ENCODE data around the gene FAM174B. TPM values are rescaled to one million over a fixed set of nuclear protein-coding genes. Genes with fewer than 3 reads are reported as not detected.
"Not testable (repeated sequence)": the region's sequence is repeated elsewhere in the genome, so short reads cannot be mapped to it uniquely, and the experiment has no call there.

The FAM174B gene
- total RNA-seq, 1 experiment from 2014 or later = 0.48 TPM

DNA sequence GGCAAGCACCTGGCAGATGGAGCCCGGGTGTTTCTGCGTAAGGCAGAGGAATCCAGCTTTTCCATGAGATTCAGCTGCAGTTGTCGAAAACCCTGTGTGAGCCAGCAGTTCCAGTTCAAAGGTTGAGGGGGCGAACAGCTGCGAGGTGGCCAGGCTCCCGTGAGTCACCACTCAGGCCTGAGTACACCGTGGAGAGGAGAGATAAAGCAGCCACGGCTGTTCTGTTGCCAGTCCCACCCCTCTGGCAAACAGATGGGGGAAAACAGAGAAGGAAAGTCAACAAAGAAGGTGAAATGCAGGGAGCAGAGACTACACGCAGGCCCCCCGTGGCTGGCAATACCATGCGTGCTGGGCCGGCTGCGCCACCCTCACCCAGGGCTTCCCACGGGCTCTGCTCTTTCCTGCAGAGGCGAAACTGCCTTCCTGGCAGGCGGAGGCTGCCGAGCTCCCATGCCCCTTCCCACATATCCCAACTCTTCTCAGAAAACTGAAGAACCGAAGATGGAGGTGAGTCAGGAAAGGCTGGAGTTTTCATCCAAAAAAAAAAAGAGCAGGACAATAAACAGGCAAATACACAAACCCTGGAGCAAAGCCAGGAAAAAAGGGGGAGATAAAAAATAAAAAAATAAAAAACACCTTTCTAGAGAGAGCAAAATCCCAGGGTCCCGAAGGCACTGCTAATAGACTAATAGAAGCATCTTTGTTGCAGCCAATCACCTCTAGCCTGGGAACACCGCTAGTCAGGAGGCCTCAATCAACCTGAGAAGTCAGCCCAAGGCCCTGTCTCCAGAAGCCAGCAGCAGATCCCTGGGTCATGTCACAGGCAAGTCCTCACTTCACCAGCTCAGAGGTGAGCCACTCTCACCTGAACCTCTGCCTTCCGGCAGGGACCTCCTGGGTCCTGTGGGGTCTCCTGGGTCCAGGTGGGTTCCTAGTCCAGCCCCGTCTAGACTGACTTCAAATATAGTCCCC, 37.7 kb downstream of the FAM174B start:
- peak; percentile 49 for DNase-seq (ENCODE audit: low read depth)

DNA sequence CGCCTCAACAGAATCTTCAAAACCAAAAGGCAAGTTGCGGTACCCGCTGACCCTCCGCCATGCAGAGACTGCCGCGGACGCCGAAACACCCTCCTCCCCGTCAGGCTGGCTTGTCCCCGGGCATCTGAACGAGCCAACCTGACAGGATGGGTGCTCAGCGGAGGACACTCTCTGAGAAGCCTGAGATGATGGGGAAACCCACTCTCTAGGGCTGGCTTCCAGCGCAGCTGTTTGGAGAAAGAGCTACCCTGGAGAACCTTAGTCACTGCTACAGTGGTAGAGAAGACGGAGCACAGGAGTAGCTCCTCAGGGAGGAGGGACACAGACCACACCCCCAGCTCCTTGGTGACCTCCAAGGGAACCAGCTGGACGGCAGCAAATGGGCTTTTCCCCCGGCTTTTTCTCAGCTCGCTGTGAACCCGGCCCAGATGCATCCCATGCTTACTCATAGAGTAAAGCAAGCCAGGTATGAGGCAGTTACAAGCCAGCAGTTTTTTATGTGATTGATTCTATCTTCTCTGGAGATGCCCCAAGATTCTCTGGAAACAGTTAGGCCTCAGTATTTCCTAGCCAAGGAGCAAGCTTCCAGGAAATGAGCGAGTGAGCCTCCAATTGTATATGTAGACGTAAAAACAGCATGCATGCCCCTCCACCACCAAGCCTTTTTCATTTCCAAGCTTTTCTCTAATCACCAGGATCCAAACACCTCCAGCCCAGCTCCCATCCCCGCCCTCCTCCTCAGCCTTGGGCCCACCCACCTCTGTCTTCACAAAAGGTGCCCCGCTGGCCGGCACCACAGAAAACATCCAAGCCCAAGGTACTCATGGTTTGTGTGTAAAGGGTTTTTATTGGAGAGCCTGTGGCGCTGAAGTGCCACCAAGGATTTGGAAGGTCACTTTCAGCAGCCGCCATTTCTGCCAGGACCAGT, 38.7 kb downstream of the FAM174B start:
- no peak for DNase-seq (ENCODE audit: low read depth)

DNA sequence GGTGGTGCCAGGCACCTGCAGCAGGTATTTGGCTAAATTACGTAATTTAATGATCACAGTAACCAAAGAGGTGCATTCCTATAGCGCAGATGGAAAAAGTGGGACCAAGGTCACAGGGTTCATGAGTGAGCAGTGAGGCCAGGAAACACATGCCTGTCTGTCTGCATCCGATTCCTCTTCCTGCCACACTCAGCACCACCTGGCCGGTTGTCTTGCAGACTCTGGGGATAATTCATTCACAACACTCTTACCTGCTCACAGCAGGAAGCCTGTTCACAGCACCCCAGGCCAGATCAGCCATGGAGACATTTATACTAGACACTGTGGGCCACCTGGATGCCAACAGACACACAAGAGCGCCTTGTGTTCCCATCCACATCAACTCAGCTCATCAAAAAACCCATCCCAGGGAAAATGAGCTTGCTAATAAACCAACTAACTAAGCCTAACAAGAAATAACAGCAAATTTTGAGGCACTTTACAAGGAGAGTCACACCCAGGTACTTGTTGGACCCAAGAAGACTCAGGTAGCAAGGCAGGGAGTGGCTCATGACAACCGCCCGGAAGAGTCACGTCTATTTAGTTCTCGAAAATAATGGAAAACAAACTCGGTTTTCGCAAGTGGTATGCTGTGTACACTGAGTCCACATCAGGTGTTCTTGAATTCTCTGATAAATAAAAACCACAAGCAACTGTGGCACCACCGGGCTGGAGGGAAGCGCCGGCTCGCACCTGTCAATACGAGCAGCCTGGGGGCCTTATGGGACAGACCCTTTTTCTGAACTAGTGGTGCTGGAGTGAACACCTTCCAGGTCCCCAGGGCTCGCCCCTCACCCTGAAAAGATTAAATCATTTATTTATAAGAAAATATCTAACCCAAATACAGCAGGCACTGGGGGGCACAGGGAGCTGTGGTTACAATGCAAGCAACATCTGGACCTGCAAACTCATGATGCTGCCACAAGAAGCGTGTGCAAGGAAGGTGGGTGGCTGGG, 40.5 kb downstream of the FAM174B start:
- no peak for DNase-seq (ENCODE audit: low read depth)

DNA sequence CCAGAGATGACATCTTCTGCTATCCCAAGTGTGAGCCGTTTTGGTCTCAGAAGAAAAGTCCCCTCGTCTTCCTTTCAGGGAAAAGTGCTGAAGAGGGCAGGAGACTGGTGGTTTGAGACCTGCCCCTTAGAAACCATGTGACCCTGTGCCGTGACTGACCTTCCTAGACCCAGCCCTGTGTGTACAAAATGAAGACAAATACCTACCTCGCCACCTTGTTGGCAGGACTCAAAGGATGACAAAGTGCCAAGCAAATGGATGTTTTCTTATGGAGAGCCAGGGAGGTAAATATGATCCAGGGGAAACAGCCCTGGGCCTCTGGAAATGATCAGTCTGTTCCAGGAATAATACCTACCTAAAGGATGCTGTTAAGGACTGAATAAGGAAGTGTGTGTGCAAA, 41.3 kb downstream of the FAM174B start:
- DNase-seq (ENCODE audit: low read depth) = no peak

DNA sequence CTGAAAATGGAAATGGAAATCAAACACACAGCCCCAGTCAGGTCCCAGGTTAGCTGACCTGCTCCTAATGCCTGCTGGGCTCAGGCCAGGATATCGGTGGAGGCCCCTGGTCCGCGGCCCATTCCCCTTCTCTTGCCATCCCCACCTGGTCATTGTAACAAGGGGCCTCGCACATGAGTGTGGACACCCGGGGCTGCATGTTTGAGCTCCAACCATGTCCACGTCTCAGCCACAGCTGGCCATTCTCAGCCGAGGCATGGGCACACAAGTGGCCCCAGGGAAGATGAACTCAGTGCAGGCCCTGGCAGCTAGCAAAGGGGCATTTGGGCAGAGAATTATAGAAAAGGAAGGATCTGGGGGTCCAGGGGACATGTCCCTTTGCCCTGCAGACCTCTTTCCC, 41.7 kb downstream of the FAM174B start:
- no peak for DNase-seq (ENCODE audit: low read depth)

DNA sequence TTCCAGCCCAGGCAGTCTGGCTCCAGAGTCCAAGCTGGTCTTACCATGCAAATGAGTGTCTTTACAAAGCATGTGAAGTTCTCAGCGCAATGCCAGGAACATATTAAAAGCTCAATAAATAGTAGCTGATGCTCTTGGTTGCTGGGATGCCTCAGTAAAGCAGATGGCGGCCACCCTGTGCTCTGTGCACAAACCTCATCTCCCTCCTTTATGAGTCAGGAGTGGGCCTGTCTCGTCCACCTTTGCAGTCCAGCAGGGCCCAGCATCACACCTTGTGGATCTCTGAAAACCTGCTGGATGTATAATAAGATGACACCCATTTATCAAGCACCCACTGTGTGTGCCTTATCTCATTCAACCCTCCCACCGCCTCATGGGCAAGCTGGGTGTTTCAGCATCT, 42.7 kb downstream of the FAM174B start:
- DNase-seq (ENCODE audit: low read depth) = no peak

DNA sequence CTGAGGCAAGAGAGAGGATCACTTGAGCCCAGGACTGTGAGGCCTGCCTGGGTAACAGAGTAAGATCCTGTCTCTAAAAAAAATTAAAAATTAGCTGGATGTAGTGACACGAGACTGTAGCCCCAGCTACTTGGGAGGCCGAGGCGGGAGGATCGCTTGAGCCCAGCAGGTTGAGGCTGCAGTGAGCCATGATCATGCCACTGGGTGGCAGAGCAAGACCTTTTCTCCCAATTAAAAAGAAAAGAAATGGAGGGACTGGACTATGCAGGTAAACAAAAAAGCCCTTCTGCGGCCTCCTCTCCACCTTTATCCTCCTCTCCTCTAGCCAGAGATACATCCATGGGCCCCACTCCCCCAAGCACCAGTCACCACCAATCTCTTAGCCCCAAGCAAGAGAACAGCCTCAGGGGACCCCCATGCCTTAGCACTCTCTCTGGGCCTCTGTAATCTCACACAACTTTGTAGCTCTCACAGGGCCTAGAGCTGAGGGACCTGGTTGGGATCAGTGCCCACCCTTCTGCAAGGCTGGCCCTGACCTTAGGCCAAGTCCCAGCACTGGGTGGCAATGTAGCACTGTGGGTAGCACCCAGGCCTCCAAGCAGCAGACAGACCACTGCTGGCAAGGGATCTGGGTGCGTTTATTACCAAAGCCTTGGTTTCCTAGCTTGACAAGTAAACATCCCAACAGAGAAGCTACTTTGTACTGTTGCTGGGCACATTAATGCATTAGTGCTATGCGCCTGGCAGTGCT, 43.4 kb downstream of the FAM174B start:
- no peak for DNase-seq (ENCODE audit: low read depth)

DNA sequence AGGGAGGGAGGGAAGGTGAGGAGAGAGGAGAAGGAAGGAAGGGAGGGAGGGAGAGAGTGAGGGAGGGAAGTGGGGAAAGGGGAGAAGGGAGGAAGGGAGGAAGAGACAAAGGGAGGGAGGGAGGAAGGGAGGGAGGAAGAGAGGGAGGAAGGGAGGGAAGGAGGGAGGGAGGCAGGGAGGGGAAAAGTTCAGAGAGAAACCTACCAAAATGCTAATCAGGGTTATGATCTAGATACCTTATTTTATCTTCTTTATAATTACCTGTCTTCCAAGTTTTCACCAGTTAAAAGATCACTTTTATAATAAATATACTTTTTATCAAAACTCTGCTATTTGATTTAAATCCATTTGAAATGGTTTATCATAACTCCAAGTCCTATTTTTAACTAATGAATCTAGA, 44.4 kb downstream of the FAM174B start:
- no peak for DNase-seq (ENCODE audit: low read depth)

DNA sequence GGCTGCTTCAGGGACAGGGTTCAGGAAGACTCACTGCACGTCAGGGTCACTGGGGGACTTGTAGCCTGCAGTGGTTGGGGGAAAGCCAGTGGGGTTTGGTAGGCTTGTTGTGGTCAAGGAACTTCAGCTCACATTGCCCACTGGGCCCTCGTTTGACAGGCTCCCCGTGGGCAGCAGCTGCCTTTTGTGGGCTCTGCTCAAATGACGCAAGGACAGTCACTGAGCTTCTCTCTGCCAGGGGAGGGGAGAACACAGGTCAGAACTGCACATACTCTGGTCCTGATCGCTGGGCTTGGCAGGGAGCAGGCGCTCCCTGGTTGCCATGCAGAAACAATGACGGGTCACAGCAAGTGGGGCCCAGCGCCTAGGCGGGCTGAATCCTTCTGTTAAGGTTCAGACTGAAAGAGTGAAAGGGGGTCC, 45.5 kb downstream of the FAM174B start:
- no peak for DNase-seq (ENCODE audit: low read depth)

DNA sequence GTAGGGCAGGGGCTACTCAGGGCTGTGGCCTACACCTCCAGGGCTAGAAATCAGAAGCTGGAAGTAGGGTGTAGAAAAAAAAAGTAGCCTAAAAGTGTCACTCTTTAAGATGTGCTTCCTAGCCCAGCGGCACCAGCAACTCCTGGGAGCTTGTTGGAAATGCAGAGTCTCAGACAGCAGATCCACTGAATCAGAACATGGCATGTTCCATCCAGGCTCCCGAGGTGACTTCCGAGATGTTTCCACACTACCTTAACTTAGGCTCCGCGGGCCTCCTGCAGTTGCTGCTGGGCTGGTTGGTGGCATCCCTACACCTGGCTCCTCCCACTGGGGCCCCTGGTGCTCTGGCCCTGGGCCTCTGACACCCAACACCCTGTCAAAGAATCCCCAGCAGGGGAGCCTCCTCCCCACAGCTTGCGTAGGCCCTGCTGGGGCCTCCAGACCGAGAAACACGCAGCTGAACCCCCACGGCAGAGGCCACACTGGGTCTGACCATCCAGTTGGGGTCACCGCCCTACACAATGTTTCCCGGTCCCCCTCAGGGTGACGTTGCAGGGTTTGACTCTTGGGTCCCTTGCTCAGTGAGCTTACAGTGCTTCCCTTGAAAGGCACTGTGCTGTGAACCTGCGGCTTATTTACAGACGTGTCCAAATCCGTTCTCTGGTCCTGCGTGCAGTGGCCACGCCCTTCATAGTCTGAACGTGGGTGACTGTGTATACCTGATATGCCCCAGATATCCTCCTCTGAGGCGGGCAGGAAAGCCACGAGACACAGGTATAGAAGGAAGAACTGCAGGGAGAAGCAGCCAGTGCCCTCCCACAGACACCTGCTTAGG, 46.5 kb downstream of the FAM174B start:
- DNase-seq (ENCODE audit: low read depth) = no peak

DNA sequence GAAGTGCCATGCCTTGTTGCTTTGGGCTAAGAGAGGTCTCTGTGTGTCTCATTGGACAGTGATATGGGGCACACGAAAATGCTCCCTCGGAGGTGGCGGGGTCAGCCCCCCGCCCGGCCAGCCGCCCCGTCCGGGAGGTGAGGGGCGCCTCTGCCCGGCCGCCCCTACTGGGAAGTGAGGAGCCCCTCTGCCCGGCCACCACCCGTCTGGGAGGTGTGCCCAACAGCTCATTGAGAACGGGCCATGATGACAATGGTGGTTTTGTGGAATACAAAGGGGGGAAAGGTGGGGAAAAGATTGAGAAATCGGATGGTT, 48.8 kb downstream of the FAM174B start:
- DNase-seq (ENCODE audit: low read depth) = not testable (repeated sequence)

DNA sequence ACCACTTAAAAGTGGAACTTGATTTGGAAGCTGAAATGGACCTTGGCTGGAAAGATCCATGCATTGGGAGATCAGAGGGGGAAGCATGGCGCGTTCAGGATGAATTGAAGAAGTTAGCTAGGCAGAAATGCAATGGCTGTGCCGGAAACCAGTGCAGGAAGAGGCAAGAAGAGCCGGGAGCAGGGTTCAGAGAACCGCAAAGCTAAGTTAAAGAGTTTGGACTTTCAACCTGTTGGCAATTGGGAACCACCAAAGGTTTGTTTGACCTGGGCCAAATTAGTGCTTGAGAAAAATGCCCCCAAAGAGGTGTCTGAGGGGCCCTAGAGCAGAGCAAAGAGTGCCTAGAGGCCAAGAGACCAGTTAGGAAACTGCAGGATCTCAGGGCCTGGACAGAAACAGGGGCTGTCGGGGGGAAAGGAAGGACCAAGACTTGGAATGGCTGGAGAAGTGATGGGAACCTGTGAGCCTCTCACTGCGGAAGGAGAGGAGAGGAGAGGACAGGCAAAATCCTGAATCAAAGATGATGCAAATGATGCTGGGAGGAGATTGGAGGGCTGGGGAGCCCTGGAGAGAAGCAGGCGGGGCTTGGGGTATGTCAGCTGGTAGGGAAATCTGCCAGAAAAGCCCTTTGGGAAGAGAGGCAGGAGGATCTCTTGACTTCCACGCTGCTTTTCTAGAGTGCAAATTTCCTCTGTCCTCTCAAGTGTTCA, 49.3 kb downstream of the FAM174B start:
- no peak for DNase-seq (ENCODE audit: low read depth)

DNA sequence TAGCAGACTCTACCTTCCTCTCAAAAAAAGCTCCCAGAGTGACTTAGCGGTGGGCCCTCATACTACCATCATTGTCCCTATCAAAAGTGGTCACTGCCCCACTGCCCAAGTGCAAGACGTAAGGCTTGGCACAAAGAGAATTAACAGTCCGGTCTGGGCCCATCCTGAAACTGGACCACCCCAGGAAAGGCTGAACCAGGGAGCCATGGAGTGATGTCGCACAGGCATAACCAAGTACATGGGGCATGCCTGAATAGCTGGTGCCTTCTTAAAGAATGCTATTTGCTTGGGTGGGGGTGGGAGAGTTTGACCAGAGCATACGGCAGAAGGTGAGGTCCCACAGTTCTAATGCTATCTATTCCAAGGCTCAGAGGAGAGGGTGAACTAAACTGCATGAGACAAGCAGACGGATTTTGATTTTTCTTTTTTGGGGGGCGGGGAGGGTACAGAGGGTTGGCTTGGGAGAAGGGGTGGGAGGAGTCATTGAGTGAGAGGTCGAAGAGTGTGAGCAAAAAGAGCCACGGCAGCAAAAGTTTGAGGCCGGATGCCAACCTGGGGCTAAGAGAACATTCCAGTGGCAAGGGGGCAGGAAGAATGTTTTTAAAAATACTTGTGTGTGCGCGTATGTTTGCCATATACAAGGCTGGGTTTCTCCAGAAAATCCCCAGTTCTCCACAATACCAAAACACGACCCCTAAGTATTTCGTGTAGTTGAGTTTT, 50.2 kb downstream of the FAM174B start:
- no peak for DNase-seq (ENCODE audit: low read depth)

DNA sequence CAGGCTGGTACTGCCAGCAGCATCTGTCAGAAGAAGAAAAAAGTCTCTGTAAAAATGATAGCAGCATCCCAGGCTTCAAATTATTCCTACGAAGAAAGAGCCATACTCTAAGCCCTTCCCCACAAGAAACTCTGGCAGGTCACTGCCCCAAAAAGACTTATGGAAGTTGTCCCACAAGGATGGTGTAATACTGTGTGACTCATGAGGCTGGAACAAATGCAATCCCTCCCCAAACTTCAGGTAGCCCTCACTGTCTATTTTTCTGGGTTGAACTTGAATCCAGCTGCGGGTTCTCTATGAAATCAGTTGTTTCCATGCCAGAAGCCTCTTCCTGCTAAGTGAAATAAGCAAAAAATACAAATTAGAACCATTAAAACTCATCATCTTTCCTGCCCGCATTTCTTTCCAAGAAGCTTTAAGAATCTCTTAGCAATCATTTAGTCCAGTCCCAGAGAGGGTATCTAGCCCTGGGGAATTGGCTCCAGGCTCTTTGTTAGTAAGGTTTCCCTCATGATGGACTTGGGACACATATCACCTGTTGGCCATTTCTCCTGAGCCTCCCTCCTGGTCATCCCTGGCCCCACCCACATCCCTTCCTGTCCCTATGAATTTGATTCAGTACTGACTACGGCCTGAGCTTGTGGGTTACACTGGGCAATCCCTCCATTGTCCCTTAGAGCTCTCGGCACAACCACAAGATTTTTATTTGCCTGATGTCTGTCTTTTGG, 51.7 kb downstream of the FAM174B start:
- no peak for DNase-seq (ENCODE audit: low read depth)

DNA sequence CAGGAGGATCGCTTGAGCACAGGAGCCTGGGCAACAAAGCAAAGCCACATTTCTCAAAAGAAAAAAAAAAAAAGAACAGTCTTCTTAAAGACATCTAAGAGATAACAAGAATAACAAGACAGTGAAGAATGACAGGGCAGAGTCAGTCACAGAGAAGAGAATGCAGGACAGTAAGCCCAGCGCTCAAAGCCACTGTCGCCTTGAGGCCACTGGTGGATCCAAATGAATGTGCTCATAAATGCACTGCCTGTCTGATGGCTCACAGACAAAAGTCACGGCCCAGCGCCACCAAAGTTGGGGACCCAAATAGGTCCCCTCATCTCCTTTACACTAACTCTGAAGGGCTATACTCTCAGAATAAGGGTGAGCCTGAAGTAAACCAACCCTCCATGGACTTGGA, 52.3 kb downstream of the FAM174B start:
- DNase-seq (ENCODE audit: low read depth) = no peak

DNA sequence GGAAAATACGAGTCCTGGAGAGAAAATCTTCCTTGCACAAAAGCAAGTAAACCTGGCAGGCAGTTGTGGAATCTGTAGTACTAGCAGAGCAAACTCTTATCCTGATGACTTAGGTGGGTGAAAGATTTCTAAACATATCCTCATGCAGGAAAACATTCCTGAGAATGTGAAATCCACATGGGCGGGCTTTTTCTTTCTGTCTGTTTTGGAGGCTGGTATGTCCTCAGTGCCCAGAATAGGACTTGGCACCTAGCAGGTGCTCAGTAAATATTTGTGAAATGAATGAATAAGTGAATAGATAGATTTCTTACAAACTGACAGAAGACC, 53.3 kb downstream of the FAM174B start:
- no peak for DNase-seq (ENCODE audit: low read depth)

DNA sequence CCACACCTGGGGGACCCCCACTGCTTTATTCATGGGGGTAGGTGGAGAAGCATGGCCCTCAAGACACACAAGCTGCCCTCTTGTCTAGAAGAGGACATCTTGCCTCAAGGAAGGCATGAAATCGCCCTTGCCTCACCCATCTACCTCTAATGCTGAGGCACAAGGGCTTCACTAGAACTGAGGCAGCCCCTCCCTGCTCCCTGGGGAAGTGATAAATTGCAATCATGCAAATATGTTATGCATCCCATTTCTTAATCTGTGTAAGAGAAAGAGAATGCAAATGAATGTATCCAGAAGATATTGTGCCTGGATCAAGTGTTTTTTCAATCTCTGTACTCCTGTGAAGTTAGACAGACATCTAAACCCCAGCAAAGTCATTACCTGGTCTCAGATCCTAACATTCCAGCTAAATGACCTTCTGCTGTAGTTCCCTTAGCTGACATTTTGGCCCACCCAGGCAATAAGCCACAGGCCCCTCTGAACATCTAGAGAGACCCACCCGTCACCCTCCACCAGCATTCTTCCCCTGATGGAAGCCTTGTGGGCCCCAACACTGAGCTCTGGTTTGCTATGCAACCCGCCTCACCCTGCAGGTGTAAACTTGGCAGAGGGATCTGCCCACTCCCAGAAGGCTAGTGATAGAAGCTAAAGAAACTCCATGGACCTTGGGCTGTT, 53.8 kb downstream of the FAM174B start:
- DNase-seq (ENCODE audit: low read depth) = no peak
